Stimulated activated CD8-positive, alpha-beta memory T cell treated with anti-CD3 and anti-CD28 coated beads, Interleukin-2, amount 100 ng/mL, for 1 hour (primary cell): ENCODE data around the gene GRID2.

Source experiments
- DNase-seq, 2 donors: peaks; one replicate each; pipeline ENCODE4 v3.0.0-alpha.2; 2020; ENCODE audit warnings: low read depth in 2 of 2

GRID2 gene

GRCh38 chr4:93072292-93072691 is 768.5 kb downstream of the GRID2 start:
- DNase-seq = no peak

- no peak for DNase-seq
Observed at GRCh38 chr4:93080316-93080715, 776.5 kb downstream of the GRID2 start.

DNA sequence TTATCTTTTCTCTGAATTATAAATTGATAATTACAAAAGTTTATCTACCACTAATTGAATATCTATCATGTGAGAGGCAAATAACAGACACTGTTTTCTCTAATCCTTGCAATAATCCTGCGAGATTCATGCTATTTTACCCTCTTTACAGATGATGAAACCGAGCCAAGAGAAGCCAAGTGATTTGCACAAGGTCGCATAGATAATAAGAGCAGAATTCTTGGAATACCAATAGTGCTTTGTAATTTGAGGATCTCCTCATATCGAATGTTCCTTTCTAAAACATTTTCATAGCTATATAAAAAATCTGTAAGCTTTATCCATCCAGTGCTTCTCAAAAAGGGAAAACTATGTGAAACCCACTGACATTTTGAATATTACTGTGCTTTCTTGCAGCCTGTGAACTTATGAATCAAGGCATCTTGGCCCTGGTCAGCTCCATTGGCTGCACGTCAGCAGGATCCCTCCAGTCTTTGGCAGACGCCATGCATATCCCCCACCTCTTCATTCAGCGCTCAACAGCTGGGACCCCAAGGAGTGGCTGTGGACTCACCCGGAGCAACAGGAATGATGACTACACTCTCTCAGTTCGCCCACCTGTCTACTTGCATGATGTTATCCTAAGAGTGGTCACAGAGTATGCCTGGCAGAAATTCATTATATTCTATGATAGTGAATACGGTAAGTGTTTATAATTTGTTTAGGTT is 781.0 kb downstream of the GRID2 start:
- no peak for DNase-seq

GRCh38 chr4:93086356-93086755 is 782.6 kb downstream of the GRID2 start:
- DNase-seq = no peak

DNA sequence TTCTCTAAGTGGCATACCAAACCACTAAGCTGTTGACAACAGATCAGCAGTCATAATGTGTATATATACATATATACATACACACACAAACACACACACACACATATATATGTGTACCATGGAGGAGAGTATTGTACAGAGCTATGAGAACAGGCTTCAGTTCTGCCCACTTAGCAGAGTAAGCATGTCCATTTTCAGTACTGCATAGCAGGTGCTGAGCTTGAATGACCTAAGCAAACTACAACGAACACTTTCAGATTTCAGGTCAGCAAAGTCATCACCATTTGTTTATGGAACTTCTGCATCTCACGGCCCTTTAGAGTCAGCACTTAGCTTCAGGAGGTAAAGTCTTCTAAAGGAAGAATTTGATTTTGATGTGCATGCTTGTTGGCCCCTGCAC is 789.0 kb downstream of the GRID2 start:
- no peak for DNase-seq

GRCh38 chr4:93103042-93103441 is 799.3 kb downstream of the GRID2 start:
- DNase-seq = no peak

DNA sequence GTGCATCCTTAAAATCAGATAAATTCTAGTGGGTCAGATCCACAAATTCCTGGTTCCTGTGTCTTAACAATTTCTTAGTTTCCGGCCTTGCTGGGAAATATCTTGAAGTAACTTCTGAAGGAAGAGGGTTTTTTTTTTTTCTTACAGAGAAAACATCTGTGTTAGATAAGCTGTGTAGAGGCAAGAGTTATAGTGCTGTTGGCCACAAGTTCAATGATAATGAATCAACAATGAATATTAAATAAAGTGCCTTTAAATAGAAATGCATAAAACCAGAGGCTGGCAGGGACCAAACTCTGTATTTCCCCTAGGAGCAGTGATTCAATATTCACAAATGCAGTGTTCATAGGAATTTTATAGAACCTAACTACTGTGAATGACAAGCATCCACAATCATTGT is 812.9 kb downstream of the GRID2 start:
- no peak for DNase-seq

GRCh38 chr4:93127489-93127888 is 823.7 kb downstream of the GRID2 start:
- no peak for DNase-seq

DNA sequence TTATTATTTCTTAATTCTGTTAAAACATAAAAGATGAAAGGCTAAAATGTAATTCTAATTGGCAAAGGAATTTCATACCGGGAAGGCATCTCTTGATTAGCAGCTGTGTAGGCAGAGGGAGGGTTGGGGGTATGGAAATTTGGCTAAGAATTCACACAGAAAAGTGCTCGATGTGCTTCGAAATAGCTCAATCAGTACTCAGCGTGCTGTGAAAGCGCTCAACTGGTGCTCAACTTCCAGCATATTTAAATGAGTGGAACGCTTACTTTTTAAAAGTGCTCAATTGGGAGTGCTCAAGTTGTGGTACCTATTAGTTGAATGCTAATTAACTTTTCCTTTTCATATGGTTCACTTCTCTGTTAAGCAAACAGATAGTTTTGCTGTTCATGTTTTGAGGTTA is 828.9 kb downstream of the GRID2 start:
- DNase-seq = no peak

DNA sequence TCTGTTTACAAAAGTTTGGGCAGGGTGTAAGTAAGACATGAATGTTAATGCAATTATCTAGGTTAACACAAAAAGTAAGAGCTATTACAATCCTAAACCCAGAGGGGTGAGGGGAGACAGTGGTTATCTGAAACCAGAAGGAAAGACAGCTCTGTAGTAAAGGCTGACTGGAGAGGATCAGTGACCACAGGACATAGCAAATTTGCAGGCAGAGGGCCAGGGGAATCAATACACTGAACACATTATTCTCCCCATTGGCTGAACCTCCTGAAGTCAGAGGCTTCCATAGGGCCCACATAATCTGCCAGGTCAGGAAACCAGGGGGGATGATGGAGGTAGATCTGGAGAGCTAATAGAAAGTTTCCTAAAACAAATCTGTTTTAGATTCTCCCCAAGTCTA is 835.4 kb downstream of the GRID2 start:
- DNase-seq = no peak

- no peak for DNase-seq
Observed at GRCh38 chr4:93143902-93144301, 840.1 kb downstream of the GRID2 start.

DNA sequence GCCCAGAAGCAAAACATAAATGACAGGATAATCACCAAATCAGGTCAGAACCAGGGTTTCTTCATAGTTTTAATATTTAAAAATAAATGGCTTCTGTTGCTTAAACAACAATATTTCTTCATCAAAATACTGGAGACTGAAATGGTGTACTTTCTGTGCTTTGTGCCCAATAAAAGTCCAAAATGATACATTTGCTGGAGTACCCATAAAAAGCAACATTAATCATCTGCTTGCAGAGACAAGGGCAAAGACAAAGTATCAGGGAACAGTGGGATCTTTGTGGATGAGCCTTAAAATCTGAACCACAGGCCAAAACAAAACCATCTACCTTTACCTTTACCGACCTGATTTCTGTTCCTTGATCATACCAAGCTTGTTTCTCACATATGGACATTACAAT is 840.9 kb downstream of the GRID2 start:
- DNase-seq = no peak

GRCh38 chr4:93147524-93148212 is 843.9 kb downstream of the GRID2 start:
- DNase-seq = no peak

GRCh38 chr4:93152491-93152890 is 848.7 kb downstream of the GRID2 start:
- DNase-seq = no peak

DNA sequence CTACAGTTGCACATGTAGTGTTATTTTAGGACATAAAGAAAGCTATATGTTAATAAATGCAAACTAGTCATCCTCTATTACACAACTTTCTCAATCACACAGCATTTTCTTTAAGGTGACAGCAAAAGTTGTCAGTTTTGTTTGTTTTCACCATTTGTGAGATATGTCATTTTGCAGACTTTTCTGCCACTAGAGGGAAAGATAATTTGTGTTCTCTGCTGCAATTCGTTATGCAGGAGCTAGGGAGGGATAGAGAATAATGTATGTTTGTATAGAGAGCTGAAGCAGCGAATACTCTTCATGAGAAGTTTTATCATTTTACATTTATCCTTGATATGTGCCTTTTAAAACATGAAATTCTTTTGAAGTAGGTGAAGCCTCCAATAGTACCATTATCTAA is 854.2 kb downstream of the GRID2 start:
- DNase-seq = no peak

GRCh38 chr4:93168053-93168452 is 864.3 kb downstream of the GRID2 start:
- no peak for DNase-seq

DNA sequence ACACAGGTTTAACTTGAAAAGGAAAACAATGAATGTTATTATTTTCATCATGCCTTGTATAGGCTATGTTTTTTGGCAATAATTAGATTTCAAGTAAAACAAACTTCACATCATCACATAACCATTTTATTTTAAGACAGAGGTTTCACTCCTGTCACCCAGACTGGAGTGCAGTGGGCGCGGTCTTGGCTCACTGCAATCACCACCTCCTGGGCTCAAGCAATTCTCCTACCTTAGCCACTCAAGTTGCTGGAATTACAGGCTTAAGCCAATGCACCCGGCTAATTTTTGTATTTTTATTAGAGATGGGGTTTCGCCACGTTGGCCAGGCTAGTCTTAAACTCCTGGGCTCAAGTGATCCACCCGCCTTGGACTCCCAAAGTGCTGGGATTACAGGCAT is 866.2 kb downstream of the GRID2 start:
- DNase-seq = no peak

GRCh38 chr4:93174598-93174997 is 870.8 kb downstream of the GRID2 start:
- DNase-seq = no peak

- no peak for DNase-seq
Observed at GRCh38 chr4:93178279-93178678, 874.5 kb downstream of the GRID2 start.

DNA sequence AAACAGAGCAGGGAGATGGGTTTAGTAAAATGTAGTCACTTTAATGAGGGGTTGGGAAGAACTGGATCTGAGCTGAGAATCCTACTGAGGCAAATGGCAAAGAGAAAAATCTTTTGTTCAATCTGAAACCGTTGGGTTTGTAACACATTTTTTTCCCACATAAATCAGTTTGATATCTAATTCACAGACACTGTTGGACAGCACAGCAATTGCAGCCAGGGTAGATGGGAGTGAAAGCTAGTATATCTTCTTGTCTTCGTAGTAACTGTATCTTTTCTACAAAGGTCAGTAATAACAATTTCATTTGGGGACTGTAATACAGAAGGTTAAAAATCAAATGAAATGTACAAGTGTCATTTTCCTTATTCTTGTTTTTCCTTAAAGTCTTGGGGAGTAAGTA is 875.3 kb downstream of the GRID2 start:
- no peak for DNase-seq

DNA sequence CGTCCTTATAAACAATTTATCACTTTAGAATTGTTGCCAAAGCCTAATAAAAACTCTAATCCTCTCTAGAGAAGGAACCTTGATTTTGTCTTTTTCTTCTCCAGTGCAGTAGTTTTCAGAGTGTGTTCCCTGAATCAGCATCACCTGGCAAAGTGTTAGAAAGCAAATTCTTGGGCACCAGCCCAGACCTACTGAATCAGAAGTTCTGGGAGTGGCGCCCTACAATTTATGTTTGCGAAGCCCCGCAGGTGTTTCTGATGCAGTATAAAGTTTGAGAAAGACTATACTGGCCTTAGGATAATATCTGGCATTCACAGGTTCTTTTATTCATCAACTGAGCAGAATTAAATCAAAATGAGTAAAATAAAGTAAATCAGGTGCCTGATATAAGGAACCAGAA is 879.0 kb downstream of the GRID2 start:
- DNase-seq = no peak

DNA sequence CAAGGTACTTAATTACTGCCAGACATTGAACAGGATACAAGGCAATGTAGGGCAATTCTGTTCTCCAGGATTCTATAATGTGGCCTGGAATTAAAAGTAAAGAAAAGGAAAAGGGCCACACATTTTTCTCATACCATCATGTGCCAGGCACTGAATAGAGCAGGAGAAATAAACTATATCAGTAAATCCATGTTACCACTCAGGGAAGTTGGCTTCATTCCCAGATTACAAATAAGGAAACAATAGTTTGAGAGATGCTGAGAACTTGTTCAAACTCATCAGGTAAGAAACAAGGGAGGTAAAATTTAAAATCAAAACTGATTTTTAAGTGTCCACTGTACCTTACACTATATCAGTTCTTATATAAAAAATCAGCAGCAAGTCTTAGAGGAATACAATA is 879.8 kb downstream of the GRID2 start:
- DNase-seq = no peak

GRCh38 chr4:93184053-93184452 is 880.3 kb downstream of the GRID2 start:
- DNase-seq = no peak

GRCh38 chr4:93186846-93187245 is 883.1 kb downstream of the GRID2 start:
- no peak for DNase-seq
